Heart left ventricle (tissue), 16 donors: ENCODE measurements around the gene IL1F10. TPM values are rescaled to one million over a fixed set of nuclear protein-coding genes. Genes with fewer than 3 reads are reported as not detected.
A peak's percentile ranks its signal among the peaks of the same experiment; 100 is the strongest.

Experiments
- ATAC-seq, 4 donors: fragments of 200-7000 bp; cut with Tn5 transposase; one replicate each; pipeline ENCODE4 v1.9.1; 2020 to 2022; ENCODE audit warnings: moderate library complexity in 4 of 4, mild to moderate bottlenecking in 3 of 4, moderate number of reproducible peaks in 1 of 4
- DNase-seq, 5 donors: peaks; one replicate each; pipeline ENCODE4 v3.0.0-alpha.2; 2020
- H3K27ac ChIP-seq, 12 donors: fragments of 200-600 bp; sonication (generic) in 4 of 12; one replicate each; pipeline versions ENCODE4 v1.5.0 to v1.8.0; 2016 to 2022; ENCODE audit warnings: mild to moderate bottlenecking in 2 of 12
- H3K27me3 ChIP-seq, 9 donors: fragments of 200-600 bp; sonication (generic) in 2 of 9; one replicate each; pipeline versions ENCODE4 v1.5.1 to v1.8.0; 2016 to 2022; ENCODE audit warnings: mild to moderate bottlenecking in 3 of 9
- H3K36me3 ChIP-seq, 9 donors: fragments of 200-600 bp; sonication (generic) in 2 of 9; one replicate each; pipeline versions ENCODE4 v1.5.0 to v1.8.0; 2018 to 2022; ENCODE audit warnings: mild to moderate bottlenecking in 2 of 9
- H3K4me1 ChIP-seq, 12 donors: fragments of 200-600 bp; sonication (generic) in 4 of 12; one replicate each; pipeline versions ENCODE4 v1.5.0 to v1.8.0; 2016 to 2022; ENCODE audit warnings: mild to moderate bottlenecking in 3 of 12
- H3K4me3 ChIP-seq, 12 donors: fragments of 200-600 bp; sonication (generic) in 4 of 12; one replicate each; pipeline versions ENCODE4 v1.5.0 to v1.8.0; 2017 to 2022; ENCODE audit warnings: mild to moderate bottlenecking in 9 of 12, moderate library complexity in 4 of 12
- H3K9me3 ChIP-seq, 12 donors: fragments of 200-600 bp; sonication (generic) in 4 of 12; one replicate each; pipeline versions ENCODE4 v1.5.0 to v1.8.0; 2016 to 2022; ENCODE audit warnings: mild to moderate bottlenecking in 1 of 12
- CTCF ChIP-seq, 12 donors: fragments of 200-600 bp; sonication (generic) in 4 of 12; IDR thresholded peaks; one replicate each; pipeline versions ENCODE4 v1.5.0 to v1.8.0; 2018 to 2022; ENCODE audit warnings: antibody characterized with exemption in 12 of 12, mild to moderate bottlenecking in 5 of 12
- POLR2A ChIP-seq, 2 donors: fragments of 450-650 bp; IDR thresholded peaks; one replicate each; pipeline ENCODE4 v1.6.1; 2017; ENCODE audit warnings: antibody characterized with exemption in 2 of 2, mild to moderate bottlenecking in 2 of 2, moderate library complexity in 2 of 2
- WGBS, 4 donors: extraction: QIAGEN DNeasy Blood & Tissue Kit in 2 of 4; methylation state at CpG; one replicate each; pipeline versions ENCODE4 v1.1.5 to v1.1.7; 2013 to 2018; 5-methylcytosine and 5-hydroxymethylcytosine counted together
- intact Hi-C, 10 donors: fragments of 100-400 bp; cut with DNase I; formaldehyde crosslinking; loops; one replicate each; pipeline versions ENCODE4 v1.11.1 to v1.14.2; 2022
- polyA plus RNA-seq, 2 donors: library from polyadenylated mRNA; stranded (reverse); fragments of 200-250 nt; gene quantifications; one replicate each; pipeline ENCODE4 v1.2.3, GENCODE V29; 2013
- total RNA-seq, 9 donors: library from RNA; depleted of rRNA in 2 of 9; stranded (reverse); fragments of >200 nt in 2 of 9; fragmentation: NEBNext Ultra II Directional in 3 of 9; extraction: Animal tissue kit (Norgen Biotek cat#: 25700) in 3 of 9; gene quantifications; one replicate each; pipeline versions ENCODE4 v1.1.0 to v1.2.4, GENCODE V29; 2016 to 2023
- donor health status: ischemic (EF 13 %, LVEDD 7.1; RV severe dilation, severe dysfunction).
- donor health status: healthy with polysubstance abuse.
- donor health status: DM: no; HTN: yes; CAD: no.
- donor health status: DM: no; HTN: no; CAD: no.
- donor health status: ischemic (EF 25% LVEDD 6.9; RV normal size, moderate dysfunction).
- donor health status: ischemic (EF 25% LVEDD 5.7; RV mildly dilated, moderate dysfunction).
- donor health status: healthy.
- donor health status: DM: yes; HTN: yes; CAD: no.
- donor health status: ischemic (EF 35%, LVEDD 5.7; RV mildly dilated, moderate dysfunction).
- donor health status: nonischemic (EF 11% LVEDD 7.7; RV severe dilation, severe dysfunction).
- donor health status: DM: yes; HTN: yes; CAD: no.
- donor health status: PGD.
- donor health status: ischemic (EF 29% LVEDD 5.4; RV normal size, mild dysfunction).
- donor health status: nonischemic (EF 23%, LVEDD 6.1; RV moderate dilation, normal function).

Gene IL1F10
- total and polyA plus RNA-seq, 11 donors, result not detected

GRCh38 chr2:113081488-113082210, 13.9 kb downstream of the IL1F10 start:
- Histone ChIP-seq H3K27me3 (peaks cover 0 to 5% (median 0%) of the 10 kb centered on the region in 9 donors), H3K4me3 (no peak overlapping the region), H3K27ac (no peak overlapping the region), H3K9me3 (no peaks in the 10 kb centered on the region), H3K36me3 (no peaks in the 10 kb centered on the region), H3K4me1 (peaks cover 0 to 3% (median 0%) of the 10 kb centered on the region in 12 donors)
- DNase-seq (no peak), ATAC-seq (no peak)
- 68 to 75% (median 74%) methylated on average over 2 of the region's 2 CpGs for WGBS, 4 donors
- TF ChIP-seq POLR2A (IDR thresholded peaks at IDR 0.05), result no peak
- TF ChIP-seq CTCF (IDR thresholded peaks at IDR 0.05), result no peak
- intact Hi-C loops, result loop anchor here in 5 of 10 donors (2.0 to 5.0 kb wide), 3 partner anchors 111 to 117 kb away; no protein-coding TSS in a partner anchor

GRCh38 chr2:113083296-113083695, 15.5 kb downstream of the IL1F10 start:
- H3K9me3 ChIP-seq, result no peaks in the 10 kb centered on the region
- H3K27ac ChIP-seq, result no peak overlapping the region
- peaks cover 0 to 5% (median 0%) of the 10 kb centered on the region in 9 donors for H3K27me3 ChIP-seq
- DNase-seq (no peak), ATAC-seq (peak in 1 of 4 donors; percentile 16)
- no peaks in the 10 kb centered on the region for H3K36me3 ChIP-seq
- H3K4me1 ChIP-seq, result peaks cover 0 to 3% (median 0%) of the 10 kb centered on the region in 12 donors
- no peak overlapping the region for H3K4me3 ChIP-seq
- TF ChIP-seq CTCF (IDR thresholded peaks at IDR 0.05), result no peak
- TF ChIP-seq POLR2A (IDR thresholded peaks at IDR 0.05), result no peak
- intact Hi-C loops, result loop anchor here in 4 of 10 donors (1.0 to 5.0 kb wide), 3 partner anchors 109 to 116 kb away; no protein-coding TSS in a partner anchor
- 71 to 86% (median 82%) methylated on average over 8 of the region's 8 CpGs for WGBS, 4 donors

- no peaks in the 10 kb centered on the region for H3K9me3 ChIP-seq
- no peak for TF ChIP-seq POLR2A (IDR thresholded peaks at IDR 0.05)
- TF ChIP-seq CTCF (IDR thresholded peaks at IDR 0.05), result peak in 7 of 12 donors; percentile 9 to 37 (median 32)
- no peak for ATAC-seq
- H3K4me3 ChIP-seq, result no peak overlapping the region
- peaks cover 0 to 5% (median 0%) of the 10 kb centered on the region in 9 donors for H3K27me3 ChIP-seq
- WGBS, 4 donors, result 35 to 45% (median 43%) methylated on average over 5 of the region's 5 CpGs
- no peaks in the 10 kb centered on the region for H3K4me1 ChIP-seq
- no peak for DNase-seq
- intact Hi-C loops, result loop anchor here in 3 of 10 donors (5.0 kb wide), 2 partner anchors 108 to 113 kb away; no protein-coding TSS in a partner anchor
- no peak overlapping the region for H3K27ac ChIP-seq
- no peaks in the 10 kb centered on the region for H3K36me3 ChIP-seq
Observed at GRCh38 chr2:113084249-113085000, 16.7 kb downstream of the IL1F10 start.

- no peak overlapping the region for H3K4me3 ChIP-seq
- DNase-seq, result no peak
- intact Hi-C loops, result no loop called here
- whole genome bisulfite sequencing, 4 donors, result 61 to 73% (median 65%) methylated on average over 2 of the region's 2 CpGs
- H3K9me3 ChIP-seq, result no peaks in the 10 kb centered on the region
- no peaks in the 10 kb centered on the region for H3K36me3 ChIP-seq
- peaks cover 0 to 4% (median 0%) of the 10 kb centered on the region in 12 donors for H3K4me1 ChIP-seq
- H3K27ac ChIP-seq, result no peak overlapping the region
- H3K27me3 ChIP-seq, result peaks cover 0 to 5% (median 0%) of the 10 kb centered on the region in 9 donors
- no peak for ATAC-seq
- TF ChIP-seq POLR2A (IDR thresholded peaks at IDR 0.05), result no peak
- TF ChIP-seq CTCF (IDR thresholded peaks at IDR 0.05), result no peak
Observed at GRCh38 chr2:113085542-113085941, 17.8 kb downstream of the IL1F10 start.
